WTC11 (cell line): ENCODE results near the gene CENATAC. TPM values are rescaled to one million over a fixed set of nuclear protein-coding genes. Genes with fewer than 3 reads are reported as not detected.
A peak's percentile ranks its signal among the peaks of the same experiment; 100 is the strongest.

Source experiments
- ATAC-seq: fragments of 200-7000 bp; cut with Tn5 transposase; 2 replicates; pipeline ENCODE4 v1.10.0; 2021; ENCODE audit warnings: mild to moderate bottlenecking, moderate library complexity
- CTCF ChIA-PET: fragments of 300-600 bp; sonication (Branson Sonifier 250); formaldehyde crosslinking; loops from one replicate; lab custom pipeline; 2021; ENCODE audit warnings: antibody characterized with exemption; lab: Charles Lee
- POLR2A ChIA-PET: fragments of 350-600 bp; sonication (Branson Sonifier 250); formaldehyde crosslinking; loops from one replicate; lab custom pipeline; 2021; ENCODE audit warnings: antibody characterized with exemption; lab: Charles Lee
- DNase-seq: peaks from one replicate; pipeline ENCODE4 v3.0.0; 2021; ENCODE audit warnings: low spot score
- H3K27ac Mint-ChIP-seq: 2 replicates; pipeline ENCODE4 v1.8.0; 2021; ENCODE audit warnings: mixed read lengths
- H3K27me3 Mint-ChIP-seq: 2 replicates; pipeline ENCODE4 v1.8.0; 2021; ENCODE audit warnings: low read depth, mild to moderate bottlenecking, moderate library complexity, mixed read lengths
- H3K36me3 Mint-ChIP-seq: 2 replicates; pipeline ENCODE4 v1.8.0; 2021; ENCODE audit warnings: mixed read lengths
- H3K4me1 Mint-ChIP-seq: 2 replicates; pipeline ENCODE4 v1.8.0; 2022; ENCODE audit warnings: mixed read lengths
- H3K4me3 Mint-ChIP-seq: 2 replicates; pipeline ENCODE4 v1.8.0; 2021; ENCODE audit warnings: mild to moderate bottlenecking, moderate library complexity, mixed read lengths
- H3K9me3 Mint-ChIP-seq: 2 replicates; pipeline ENCODE4 v1.8.0; 2021; ENCODE audit warnings: mixed read lengths
- ELF4 ChIP-seq: sonication (generic); formaldehyde crosslinking; IDR thresholded peaks from 2 replicates; pipeline ENCODE4 v1.8.1; 2022; ENCODE audit warnings: low read depth, mild to moderate bottlenecking, moderate library complexity, missing genetic modification reagents
- ESRRA ChIP-seq: sonication (generic); formaldehyde crosslinking; IDR thresholded peaks from 2 replicates; pipeline ENCODE4 v1.8.1; 2022; ENCODE audit warnings: mild to moderate bottlenecking, missing genetic modification reagents, borderline replicate concordance
- FOXP1 ChIP-seq: sonication (generic); formaldehyde crosslinking; IDR thresholded peaks from 2 replicates; pipeline ENCODE4 v1.8.0; 2022; ENCODE audit warnings: missing genetic modification reagents, mild to moderate bottlenecking, moderate library complexity, borderline replicate concordance
- MXD4 ChIP-seq: fragments of 250-450 bp; sonication (Bioruptor Pico); IDR thresholded peaks from 2 replicates; pipeline ENCODE4 v1.8.0; 2021; ENCODE audit warnings: mild to moderate bottlenecking, moderate library complexity, borderline replicate concordance
- NFATC4 ChIP-seq: fragments of 250-450 bp; sonication (Bioruptor Pico); IDR thresholded peaks from 2 replicates; pipeline ENCODE4 v1.9.0; 2021; ENCODE audit warnings: mild to moderate bottlenecking
- NFYB ChIP-seq: sonication (generic); formaldehyde crosslinking; conservative IDR thresholded peaks from 2 replicates; pipeline ENCODE4 v1.8.0; 2022; ENCODE audit warnings: low read depth, missing genetic modification reagents
- SMAD3 ChIP-seq: sonication (generic); formaldehyde crosslinking; IDR thresholded peaks from 2 replicates; pipeline ENCODE4 v1.8.0; 2022; ENCODE audit warnings: missing genetic modification reagents, mild to moderate bottlenecking, borderline replicate concordance
- TCF7 ChIP-seq: sonication (generic); formaldehyde crosslinking; IDR thresholded peaks from 2 replicates; pipeline ENCODE4 v1.8.0; 2022; ENCODE audit warnings: mild to moderate bottlenecking, low read depth, missing genetic modification reagents, moderate library complexity
- TEAD1 ChIP-seq: sonication (generic); formaldehyde crosslinking; IDR thresholded peaks from 2 replicates; pipeline ENCODE4 v1.8.0; 2022; ENCODE audit warnings: mild to moderate bottlenecking, missing genetic modification reagents
- TEAD4 ChIP-seq: sonication (generic); formaldehyde crosslinking; IDR thresholded peaks from 2 replicates; pipeline ENCODE4 v1.8.0; 2022; ENCODE audit warnings: mild to moderate bottlenecking, missing genetic modification reagents
- total RNA-seq: library from RNA; stranded (reverse); gene quantifications from 3 replicates; pipeline ENCODE4 v1.2.3, GENCODE V29; 2021
- TF ChIP-seq, protein P1 (sequence below): fragments of 250-450 bp; sonication (Bioruptor Pico); IDR thresholded peaks from 2 replicates; pipeline ENCODE4 v1.8.0; 2021; ENCODE audit warnings: mild to moderate bottlenecking
- TF ChIP-seq, protein P2 (sequence below): sonication (generic); formaldehyde crosslinking; conservative IDR thresholded peaks from 2 replicates; pipeline ENCODE4 v1.8.1; 2023; ENCODE audit warnings: mild to moderate bottlenecking, low read depth, missing genetic modification reagents, moderate library complexity
- TF ChIP-seq, protein P3 (sequence below): fragments of 250-450 bp; sonication (Bioruptor Pico); IDR thresholded peaks from 2 replicates; pipeline ENCODE4 v1.9.0; 2021; ENCODE audit warnings: moderate library complexity, mild to moderate bottlenecking, inconsistent platforms, borderline replicate concordance
- TF ChIP-seq, protein P4 (sequence below): sonication (generic); formaldehyde crosslinking; IDR thresholded peaks from 2 replicates; pipeline ENCODE4 v1.8.0; 2022; ENCODE audit warnings: mild to moderate bottlenecking, missing genetic modification reagents
- TF ChIP-seq, protein P5 (sequence below): sonication (generic); formaldehyde crosslinking; IDR thresholded peaks from 2 replicates; pipeline ENCODE4 v1.8.1; 2023; ENCODE audit warnings: mild to moderate bottlenecking, moderate library complexity, missing genetic modification reagents
- TF ChIP-seq, protein P6 (sequence below): fragments of 200-600 bp; IDR thresholded peaks from 2 replicates; pipeline ENCODE4 v1.8.0; 2022; ENCODE audit warnings: antibody characterized with exemption
- TF ChIP-seq, protein P7 (sequence below): sonication (generic); formaldehyde crosslinking; IDR thresholded peaks from 2 replicates; pipeline ENCODE4 v1.8.1; 2023; ENCODE audit warnings: mild to moderate bottlenecking, missing genetic modification reagents, borderline replicate concordance
- TF ChIP-seq, protein P8 (sequence below): sonication (generic); formaldehyde crosslinking; IDR thresholded peaks from 2 replicates; pipeline ENCODE4 v1.8.0; 2023; ENCODE audit warnings: mild to moderate bottlenecking, missing genetic modification reagents
- TF ChIP-seq, protein P9 (sequence below): fragments of 250-450 bp; sonication (Bioruptor Pico); IDR thresholded peaks from 2 replicates; pipeline ENCODE4 v1.9.0; 2021; ENCODE audit warnings: mild to moderate bottlenecking

Gene CENATAC
- total RNA-seq, 1 experiment from 2014 or later: 41.7 TPM

DNA sequence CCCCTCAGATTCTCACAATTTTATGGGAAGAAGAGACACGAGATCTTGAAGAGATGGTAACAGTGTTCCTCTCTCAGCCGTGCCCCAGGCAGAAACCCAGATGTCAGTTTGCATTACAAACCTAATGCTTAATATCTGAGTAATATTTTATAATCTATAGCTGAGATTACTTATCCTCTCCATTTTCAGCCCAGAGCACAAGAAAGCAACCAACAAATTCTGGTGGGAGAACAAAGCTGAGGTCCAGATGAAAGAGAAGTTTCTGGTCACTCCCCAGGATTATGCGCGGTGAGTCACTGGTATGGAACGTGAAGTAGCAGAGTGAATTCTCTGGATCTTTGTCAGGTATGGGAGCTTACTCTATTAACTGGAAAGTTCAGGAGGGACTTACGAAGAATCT is 884 bp downstream of the CENATAC start (continued):
- TF ChIP-seq NFYB (CRISPR knock-in tag) (no peak), TEAD1 (CRISPR knock-in tag) (no peak), TEAD4 (CRISPR knock-in tag) (no peak), TCF7 (no peak), ELF4 (CRISPR knock-in tag) (no peak)
- TF ChIP-seq, protein P1, sequence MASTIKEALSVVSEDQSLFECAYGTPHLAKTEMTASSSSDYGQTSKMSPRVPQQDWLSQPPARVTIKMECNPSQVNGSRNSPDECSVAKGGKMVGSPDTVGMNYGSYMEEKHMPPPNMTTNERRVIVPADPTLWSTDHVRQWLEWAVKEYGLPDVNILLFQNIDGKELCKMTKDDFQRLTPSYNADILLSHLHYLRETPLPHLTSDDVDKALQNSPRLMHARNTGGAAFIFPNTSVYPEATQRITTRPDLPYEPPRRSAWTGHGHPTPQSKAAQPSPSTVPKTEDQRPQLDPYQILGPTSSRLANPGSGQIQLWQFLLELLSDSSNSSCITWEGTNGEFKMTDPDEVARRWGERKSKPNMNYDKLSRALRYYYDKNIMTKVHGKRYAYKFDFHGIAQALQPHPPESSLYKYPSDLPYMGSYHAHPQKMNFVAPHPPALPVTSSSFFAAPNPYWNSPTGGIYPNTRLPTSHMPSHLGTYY (CRISPR knock-in tag): no peak
- TF ChIP-seq, protein P2, sequence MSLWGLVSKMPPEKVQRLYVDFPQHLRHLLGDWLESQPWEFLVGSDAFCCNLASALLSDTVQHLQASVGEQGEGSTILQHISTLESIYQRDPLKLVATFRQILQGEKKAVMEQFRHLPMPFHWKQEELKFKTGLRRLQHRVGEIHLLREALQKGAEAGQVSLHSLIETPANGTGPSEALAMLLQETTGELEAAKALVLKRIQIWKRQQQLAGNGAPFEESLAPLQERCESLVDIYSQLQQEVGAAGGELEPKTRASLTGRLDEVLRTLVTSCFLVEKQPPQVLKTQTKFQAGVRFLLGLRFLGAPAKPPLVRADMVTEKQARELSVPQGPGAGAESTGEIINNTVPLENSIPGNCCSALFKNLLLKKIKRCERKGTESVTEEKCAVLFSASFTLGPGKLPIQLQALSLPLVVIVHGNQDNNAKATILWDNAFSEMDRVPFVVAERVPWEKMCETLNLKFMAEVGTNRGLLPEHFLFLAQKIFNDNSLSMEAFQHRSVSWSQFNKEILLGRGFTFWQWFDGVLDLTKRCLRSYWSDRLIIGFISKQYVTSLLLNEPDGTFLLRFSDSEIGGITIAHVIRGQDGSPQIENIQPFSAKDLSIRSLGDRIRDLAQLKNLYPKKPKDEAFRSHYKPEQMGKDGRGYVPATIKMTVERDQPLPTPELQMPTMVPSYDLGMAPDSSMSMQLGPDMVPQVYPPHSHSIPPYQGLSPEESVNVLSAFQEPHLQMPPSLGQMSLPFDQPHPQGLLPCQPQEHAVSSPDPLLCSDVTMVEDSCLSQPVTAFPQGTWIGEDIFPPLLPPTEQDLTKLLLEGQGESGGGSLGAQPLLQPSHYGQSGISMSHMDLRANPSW: no peak
- TF ChIP-seq, protein P3, sequence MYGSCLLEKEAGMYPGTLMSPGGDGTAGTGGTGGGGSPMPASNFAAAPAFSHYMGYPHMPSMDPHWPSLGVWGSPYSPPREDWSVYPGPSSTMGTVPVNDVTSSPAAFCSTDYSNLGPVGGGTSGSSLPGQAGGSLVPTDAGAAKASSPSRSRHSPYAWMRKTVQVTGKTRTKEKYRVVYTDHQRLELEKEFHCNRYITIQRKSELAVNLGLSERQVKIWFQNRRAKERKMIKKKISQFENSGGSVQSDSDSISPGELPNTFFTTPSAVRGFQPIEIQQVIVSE: no peak
- TF ChIP-seq, protein P4, sequence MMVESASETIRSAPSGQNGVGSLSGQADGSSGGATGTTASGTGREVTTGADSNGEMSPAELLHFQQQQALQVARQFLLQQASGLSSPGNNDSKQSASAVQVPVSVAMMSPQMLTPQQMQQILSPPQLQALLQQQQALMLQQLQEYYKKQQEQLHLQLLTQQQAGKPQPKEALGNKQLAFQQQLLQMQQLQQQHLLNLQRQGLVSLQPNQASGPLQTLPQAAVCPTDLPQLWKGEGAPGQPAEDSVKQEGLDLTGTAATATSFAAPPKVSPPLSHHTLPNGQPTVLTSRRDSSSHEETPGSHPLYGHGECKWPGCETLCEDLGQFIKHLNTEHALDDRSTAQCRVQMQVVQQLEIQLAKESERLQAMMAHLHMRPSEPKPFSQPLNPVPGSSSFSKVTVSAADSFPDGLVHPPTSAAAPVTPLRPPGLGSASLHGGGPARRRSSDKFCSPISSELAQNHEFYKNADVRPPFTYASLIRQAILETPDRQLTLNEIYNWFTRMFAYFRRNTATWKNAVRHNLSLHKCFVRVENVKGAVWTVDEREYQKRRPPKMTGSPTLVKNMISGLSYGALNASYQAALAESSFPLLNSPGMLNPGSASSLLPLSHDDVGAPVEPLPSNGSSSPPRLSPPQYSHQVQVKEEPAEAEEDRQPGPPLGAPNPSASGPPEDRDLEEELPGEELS (CRISPR knock-in tag): no peak

DNA sequence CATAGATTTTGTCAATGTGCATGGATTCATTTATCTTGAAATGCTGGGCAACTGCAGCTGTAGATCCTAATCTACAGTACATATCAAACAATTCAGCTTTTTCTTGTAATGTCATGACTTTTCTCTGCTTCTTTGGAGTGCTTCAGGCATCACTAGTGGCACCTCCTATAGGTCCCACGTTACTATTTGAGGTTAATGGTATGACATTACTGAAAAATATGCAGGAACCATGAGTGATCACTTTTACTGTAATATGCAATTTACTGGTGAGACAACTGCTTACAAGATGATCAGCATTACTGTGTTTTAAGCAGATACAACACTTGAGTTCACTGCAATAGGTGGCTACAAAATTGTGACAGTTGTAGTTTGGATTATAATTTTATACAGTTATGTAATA is 3.0 kb downstream of the CENATAC start:
- H3K27me3 Mint-ChIP-seq: no peaks in the 10 kb centered on the region
- ATAC-seq (no peak), DNase-seq (no peak)
- ChIA-PET CTCF (no interaction called here), POLR2A (no interaction called here)
- H3K27ac Mint-ChIP-seq: peak overlapping the region; percentile 12; the same call in 1 of the 2 replicates
- H3K36me3 Mint-ChIP-seq: peaks cover 42% of the 10 kb centered on the region
- peaks cover 26% of the 10 kb centered on the region for H3K4me1 Mint-ChIP-seq
- H3K9me3 Mint-ChIP-seq: no peaks in the 10 kb centered on the region
- H3K4me3 Mint-ChIP-seq: no peak overlapping the region
- TF ChIP-seq, protein P5, sequence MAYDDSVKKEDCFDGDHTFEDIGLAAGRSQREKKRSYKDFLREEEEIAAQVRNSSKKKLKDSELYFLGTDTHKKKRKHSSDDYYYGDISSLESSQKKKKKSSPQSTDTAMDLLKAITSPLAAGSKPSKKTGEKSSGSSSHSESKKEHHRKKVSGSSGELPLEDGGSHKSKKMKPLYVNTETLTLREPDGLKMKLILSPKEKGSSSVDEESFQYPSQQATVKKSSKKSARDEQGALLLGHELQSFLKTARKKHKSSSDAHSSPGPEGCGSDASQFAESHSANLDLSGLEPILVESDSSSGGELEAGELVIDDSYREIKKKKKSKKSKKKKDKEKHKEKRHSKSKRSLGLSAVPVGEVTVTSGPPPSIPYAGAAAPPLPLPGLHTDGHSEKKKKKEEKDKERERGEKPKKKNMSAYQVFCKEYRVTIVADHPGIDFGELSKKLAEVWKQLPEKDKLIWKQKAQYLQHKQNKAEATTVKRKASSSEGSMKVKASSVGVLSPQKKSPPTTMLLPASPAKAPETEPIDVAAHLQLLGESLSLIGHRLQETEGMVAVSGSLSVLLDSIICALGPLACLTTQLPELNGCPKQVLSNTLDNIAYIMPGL (CRISPR knock-in tag): no peak
- TF ChIP-seq, protein P6, sequence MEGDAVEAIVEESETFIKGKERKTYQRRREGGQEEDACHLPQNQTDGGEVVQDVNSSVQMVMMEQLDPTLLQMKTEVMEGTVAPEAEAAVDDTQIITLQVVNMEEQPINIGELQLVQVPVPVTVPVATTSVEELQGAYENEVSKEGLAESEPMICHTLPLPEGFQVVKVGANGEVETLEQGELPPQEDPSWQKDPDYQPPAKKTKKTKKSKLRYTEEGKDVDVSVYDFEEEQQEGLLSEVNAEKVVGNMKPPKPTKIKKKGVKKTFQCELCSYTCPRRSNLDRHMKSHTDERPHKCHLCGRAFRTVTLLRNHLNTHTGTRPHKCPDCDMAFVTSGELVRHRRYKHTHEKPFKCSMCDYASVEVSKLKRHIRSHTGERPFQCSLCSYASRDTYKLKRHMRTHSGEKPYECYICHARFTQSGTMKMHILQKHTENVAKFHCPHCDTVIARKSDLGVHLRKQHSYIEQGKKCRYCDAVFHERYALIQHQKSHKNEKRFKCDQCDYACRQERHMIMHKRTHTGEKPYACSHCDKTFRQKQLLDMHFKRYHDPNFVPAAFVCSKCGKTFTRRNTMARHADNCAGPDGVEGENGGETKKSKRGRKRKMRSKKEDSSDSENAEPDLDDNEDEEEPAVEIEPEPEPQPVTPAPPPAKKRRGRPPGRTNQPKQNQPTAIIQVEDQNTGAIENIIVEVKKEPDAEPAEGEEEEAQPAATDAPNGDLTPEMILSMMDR: no peak
- TF ChIP-seq SMAD3 (CRISPR knock-in tag) (no peak), MXD4 (CRISPR knock-in tag) (no peak), FOXP1 (CRISPR knock-in tag) (no peak), ESRRA (no peak), NFATC4 (no peak), ELF4 (CRISPR knock-in tag) (no peak)
- TF ChIP-seq, protein P7, sequence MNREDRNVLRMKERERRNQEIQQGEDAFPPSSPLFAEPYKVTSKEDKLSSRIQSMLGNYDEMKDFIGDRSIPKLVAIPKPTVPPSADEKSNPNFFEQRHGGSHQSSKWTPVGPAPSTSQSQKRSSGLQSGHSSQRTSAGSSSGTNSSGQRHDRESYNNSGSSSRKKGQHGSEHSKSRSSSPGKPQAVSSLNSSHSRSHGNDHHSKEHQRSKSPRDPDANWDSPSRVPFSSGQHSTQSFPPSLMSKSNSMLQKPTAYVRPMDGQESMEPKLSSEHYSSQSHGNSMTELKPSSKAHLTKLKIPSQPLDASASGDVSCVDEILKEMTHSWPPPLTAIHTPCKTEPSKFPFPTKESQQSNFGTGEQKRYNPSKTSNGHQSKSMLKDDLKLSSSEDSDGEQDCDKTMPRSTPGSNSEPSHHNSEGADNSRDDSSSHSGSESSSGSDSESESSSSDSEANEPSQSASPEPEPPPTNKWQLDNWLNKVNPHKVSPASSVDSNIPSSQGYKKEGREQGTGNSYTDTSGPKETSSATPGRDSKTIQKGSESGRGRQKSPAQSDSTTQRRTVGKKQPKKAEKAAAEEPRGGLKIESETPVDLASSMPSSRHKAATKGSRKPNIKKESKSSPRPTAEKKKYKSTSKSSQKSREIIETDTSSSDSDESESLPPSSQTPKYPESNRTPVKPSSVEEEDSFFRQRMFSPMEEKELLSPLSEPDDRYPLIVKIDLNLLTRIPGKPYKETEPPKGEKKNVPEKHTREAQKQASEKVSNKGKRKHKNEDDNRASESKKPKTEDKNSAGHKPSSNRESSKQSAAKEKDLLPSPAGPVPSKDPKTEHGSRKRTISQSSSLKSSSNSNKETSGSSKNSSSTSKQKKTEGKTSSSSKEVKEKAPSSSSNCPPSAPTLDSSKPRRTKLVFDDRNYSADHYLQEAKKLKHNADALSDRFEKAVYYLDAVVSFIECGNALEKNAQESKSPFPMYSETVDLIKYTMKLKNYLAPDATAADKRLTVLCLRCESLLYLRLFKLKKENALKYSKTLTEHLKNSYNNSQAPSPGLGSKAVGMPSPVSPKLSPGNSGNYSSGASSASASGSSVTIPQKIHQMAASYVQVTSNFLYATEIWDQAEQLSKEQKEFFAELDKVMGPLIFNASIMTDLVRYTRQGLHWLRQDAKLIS: no peak
- TF ChIP-seq, protein P8, sequence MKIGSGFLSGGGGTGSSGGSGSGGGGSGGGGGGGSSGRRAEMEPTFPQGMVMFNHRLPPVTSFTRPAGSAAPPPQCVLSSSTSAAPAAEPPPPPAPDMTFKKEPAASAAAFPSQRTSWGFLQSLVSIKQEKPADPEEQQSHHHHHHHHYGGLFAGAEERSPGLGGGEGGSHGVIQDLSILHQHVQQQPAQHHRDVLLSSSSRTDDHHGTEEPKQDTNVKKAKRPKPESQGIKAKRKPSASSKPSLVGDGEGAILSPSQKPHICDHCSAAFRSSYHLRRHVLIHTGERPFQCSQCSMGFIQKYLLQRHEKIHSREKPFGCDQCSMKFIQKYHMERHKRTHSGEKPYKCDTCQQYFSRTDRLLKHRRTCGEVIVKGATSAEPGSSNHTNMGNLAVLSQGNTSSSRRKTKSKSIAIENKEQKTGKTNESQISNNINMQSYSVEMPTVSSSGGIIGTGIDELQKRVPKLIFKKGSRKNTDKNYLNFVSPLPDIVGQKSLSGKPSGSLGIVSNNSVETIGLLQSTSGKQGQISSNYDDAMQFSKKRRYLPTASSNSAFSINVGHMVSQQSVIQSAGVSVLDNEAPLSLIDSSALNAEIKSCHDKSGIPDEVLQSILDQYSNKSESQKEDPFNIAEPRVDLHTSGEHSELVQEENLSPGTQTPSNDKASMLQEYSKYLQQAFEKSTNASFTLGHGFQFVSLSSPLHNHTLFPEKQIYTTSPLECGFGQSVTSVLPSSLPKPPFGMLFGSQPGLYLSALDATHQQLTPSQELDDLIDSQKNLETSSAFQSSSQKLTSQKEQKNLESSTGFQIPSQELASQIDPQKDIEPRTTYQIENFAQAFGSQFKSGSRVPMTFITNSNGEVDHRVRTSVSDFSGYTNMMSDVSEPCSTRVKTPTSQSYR (CRISPR knock-in tag): no peak
- TF ChIP-seq, protein P9, sequence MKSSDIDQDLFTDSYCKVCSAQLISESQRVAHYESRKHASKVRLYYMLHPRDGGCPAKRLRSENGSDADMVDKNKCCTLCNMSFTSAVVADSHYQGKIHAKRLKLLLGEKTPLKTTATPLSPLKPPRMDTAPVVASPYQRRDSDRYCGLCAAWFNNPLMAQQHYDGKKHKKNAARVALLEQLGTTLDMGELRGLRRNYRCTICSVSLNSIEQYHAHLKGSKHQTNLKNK (CRISPR knock-in tag): no peak
